Body of pancreas (tissue), 4 donors: ENCODE measurements around the gene YJU2.

Experiments
- POLR2A ChIP-seq, 3 donors: fragments of 450-650 bp; IDR thresholded peaks; one replicate each; pipeline ENCODE4 v1.6.1; 2016; ENCODE audit warnings: antibody characterized with exemption in 3 of 3, mild to moderate bottlenecking in 2 of 3
- TF ChIP-seq, protein P1 (sequence below), 7 experiments: fragments of 450-650 bp in 4 of 7; fragments of 200-600 bp in 3 of 7; sonication (generic) in 3 of 7; IDR thresholded peaks; one replicate each; pipeline ENCODE4 v1.5.1; 2016 to 2019; ENCODE audit warnings: antibody characterized with exemption in 7 of 7

DNA sequence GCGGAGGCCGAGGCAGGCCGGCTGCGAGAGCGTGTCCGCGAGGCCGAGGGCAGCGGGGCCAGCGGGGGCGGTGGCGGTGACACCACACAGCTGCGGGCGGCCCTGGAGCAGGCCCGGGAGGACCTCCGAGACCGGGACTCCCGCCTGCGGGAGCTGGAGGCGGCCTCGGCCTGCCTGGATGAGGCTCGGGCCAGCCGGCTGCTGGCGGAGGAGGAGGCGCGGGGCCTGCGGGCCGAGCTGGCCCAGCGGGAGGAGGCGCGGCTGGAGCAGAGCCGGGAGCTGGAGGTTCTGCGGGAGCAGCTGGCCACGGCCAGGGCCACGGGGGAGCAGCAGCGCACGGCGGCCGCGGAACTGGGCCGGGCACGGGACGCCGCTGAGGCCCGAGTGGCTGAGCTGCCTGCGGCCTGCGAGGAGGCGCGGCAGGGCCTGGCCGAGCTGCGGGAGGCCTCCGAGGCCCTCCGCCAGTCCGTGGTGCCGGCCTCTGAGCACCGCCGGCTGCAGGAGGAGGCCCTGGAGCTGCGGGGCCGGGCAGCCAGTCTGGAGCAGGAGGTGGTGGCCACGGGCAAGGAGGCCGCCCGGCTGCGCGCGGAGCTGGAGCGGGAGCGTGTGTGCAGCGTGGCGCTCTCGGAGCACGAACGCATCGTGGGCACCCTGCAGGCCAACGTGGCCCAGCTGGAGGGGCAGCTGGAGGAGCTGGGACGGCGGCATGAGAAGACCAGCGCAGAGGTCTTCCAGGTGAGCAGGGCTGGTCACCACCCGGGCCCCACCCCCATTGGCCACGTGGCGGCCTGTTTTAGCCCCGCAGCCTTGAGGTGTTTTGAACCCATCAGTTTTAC is 29.2 kb upstream of the YJU2 start:
- TF ChIP-seq, protein P1, sequence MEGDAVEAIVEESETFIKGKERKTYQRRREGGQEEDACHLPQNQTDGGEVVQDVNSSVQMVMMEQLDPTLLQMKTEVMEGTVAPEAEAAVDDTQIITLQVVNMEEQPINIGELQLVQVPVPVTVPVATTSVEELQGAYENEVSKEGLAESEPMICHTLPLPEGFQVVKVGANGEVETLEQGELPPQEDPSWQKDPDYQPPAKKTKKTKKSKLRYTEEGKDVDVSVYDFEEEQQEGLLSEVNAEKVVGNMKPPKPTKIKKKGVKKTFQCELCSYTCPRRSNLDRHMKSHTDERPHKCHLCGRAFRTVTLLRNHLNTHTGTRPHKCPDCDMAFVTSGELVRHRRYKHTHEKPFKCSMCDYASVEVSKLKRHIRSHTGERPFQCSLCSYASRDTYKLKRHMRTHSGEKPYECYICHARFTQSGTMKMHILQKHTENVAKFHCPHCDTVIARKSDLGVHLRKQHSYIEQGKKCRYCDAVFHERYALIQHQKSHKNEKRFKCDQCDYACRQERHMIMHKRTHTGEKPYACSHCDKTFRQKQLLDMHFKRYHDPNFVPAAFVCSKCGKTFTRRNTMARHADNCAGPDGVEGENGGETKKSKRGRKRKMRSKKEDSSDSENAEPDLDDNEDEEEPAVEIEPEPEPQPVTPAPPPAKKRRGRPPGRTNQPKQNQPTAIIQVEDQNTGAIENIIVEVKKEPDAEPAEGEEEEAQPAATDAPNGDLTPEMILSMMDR (IDR thresholded peaks at IDR 0.05): no peak
- TF ChIP-seq POLR2A (IDR thresholded peaks at IDR 0.05): no peak
